GM21367 (cell line): Measurements from ENCODE around the gene CEP72.

Experiments
- ATAC-seq: cut with Tn5 transposase; IDR thresholded peaks from one replicate; pipeline ENCODE4 v1.9.1; 2021; ENCODE audit not compliant: unreplicated experiment

Gene CEP72

DNA sequence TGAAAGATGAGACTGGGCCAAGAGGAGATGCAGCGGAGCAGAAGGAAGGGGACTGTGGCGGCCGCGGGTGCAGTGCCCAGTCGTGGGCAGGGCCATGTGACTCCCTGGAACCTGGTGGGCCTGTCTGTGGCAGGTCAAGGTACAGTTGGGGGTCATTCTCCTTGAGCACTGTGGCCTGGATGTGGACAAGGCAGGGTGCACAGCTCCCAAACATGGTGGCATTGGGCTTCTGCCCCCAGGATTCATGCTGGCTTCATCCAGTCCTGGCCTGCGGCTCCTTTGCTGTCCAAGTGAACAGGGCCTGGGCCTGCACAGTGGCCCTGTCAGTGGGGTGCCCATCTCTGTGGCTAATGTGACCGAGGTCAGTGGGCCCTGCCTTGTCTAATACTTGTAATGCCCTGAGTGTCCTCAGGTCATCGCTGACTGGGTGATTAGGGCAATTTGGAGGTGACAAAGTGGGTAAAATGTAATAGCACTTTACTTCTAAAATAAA is 39.9 kb downstream of the CEP72 start:
- no peak for ATAC-seq

DNA sequence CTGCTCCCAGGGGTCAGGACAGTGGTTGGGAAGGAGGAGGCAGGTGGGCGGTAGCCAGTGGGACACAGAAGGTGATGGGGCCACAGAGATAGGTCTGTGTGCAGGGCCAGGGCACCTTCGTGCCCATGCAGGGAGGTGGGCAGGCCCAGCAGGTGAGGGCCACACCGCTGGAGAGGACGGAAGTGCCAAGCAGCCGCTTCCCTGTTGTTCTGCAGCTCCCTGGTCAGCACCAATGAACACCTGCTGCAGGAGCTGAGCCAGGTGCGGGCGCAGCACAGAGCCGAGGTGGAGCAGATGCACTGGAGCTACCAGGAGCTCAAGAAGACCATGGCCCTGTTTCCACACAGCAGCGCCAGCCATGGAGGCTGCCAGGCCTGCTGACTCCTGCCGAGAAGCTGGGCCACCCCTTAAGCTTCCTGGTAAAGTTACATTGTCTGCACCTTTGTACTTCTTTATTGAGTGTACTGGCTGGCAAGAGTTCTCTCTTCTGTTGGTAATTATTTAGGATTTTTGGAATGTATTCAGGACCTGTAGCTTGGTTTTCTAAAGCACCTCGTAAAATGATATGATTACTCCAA is 40.7 kb downstream of the CEP72 start:
- no peak for ATAC-seq

DNA sequence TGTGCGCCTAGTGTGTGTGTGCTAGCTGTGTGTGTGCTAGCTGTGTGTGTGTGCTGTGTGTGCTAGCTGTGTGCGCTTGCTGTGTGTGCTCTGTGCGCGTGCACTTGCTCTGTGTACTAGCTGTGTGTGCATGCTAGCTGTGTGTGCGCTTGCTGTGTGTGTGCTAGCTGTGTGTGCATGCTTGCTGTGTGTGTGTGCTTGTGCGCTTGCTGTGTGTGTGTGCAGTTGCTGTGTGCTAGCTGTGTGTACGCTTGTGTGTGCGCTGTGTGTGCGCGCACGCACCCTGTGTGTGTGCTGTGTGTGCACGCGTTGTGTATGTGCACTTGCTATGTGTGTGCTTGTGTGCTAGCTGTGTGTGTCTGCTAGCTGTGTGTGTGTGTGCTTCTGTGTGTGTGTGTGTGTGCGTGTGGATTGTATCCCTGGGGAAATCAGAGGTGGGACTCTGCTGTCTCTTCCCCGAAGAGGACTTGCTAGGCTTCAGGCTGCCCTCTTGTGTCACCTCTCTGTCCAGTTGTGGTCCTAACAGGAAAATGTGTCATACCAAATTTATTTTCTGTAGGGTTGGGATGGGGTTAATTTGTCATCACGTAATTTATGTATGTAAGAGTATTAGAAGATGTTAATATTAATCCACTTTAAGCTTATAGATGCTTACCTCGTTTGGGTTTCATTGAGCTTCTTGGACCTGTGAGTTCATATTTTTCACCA is 42.1 kb downstream of the CEP72 start:
- no peak for ATAC-seq

DNA sequence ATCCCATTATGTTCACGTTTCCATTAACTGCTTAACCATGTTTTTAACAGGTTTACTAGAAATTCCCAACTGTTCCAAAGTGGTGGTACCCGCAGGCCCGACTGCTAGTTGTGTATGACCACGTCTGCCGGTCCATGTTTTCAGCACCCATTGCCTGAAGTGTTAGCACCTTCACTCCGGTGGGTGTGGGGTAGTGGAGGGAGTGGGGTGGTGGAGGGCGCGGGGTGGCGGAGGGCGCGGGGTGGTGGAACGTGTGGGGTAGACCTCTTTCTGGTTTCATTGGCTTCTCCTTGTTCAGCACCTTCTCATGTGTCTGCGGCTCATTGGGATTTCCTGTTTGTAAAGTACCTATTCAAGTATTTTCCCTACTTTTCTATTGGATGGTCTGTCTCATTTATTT is 43.3 kb downstream of the CEP72 start:
- ATAC-seq: no peak

DNA sequence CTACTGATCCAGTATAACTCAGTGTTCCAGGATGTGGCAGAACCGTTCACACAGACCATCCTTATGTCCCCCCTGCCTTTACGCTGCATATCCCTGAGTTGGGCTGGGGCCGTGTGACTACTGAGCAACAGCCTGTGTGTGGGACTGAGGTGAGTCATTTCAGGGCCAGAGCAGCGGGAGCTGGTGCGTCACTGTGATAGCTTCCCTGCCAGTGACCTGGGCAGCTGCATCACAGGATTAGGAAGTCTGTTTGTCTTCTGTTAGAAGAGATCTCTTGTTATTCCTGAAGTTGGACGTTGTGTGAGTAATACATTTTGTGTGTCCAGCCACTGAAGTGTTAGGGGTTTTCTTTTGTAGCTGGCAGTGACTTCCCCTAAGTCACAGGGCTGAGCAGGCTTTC is 45.4 kb downstream of the CEP72 start:
- ATAC-seq: no peak

DNA sequence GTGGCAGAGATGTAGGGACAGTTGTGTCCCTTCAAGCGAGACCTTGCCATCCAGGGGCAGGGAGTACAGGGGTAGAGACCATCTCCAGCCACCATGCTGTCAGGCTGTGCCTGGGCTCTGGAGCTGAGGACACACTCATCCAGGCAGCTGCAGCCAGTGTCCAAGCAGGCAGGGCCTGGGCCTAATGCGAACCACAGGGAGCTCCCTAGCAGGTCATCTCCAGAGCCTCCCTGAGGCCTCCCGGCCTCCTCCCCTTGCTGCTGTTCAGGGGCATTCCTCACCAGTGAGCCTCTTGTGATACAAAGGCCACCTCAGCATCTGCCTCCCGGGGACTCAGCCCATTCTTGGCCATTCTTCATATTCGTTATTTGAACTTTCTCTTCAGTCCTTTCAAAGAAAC is 46.0 kb downstream of the CEP72 start:
- ATAC-seq: no peak

DNA sequence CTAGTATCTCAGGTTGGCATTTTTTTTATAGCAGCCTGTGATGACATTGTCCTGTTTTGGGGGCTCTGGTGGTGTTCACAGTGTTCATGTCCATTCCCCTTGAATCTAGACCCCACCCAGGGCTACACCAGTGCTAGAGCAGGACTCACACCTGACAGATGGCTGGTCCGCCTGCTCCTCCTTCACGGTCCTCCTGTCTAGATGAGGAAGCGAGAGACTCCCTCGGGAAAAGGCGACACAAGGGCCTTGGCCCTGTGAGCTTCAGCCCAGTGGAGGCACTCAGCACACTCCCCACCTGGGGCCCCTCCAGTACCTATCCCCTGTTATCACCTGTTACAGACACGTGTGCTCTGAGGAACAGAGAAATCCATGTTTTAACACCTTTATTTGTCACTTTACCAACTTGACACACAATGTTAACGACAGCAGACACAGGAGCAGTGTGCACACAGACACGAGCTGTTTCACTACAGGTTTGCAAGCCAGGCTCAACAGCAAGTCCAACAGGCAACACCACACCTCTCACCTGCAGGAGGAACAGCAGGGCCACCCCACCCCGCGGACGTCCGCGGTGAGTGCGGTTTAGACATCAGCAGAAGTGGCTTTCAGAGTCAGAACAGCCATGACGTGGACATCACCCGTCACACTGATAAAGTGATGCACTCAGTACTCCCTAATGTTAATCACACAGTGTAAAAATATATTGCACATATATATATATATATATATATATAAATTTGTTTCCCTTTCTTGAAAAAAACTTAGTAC is 47.5 kb downstream of the CEP72 start:
- no peak for ATAC-seq

DNA sequence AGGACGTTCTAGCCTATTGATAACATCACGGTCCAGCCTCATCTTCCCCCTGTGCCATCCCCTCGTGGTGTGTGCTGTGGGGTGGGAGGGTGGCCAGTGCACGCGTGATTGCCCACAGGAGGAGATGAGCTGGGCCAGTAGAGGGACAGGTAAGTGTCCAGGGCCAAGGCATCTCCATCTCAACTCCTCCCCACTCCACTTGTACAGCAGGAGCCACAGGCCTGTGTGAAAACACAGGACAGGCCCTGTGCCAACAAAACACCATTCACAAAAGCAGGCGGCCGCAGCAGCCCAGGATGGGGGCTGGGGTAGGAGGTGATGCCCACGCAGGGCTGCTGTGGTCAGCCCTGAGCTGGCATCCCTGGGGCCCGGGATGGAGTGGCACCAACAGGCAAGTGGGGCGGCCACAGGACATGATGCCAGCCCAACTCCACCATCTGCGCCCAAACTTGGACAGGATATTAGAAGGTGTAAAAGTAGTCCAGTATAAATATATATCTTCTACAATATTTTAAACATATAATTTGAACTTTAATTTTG is 48.4 kb downstream of the CEP72 start:
- no peak for ATAC-seq

DNA sequence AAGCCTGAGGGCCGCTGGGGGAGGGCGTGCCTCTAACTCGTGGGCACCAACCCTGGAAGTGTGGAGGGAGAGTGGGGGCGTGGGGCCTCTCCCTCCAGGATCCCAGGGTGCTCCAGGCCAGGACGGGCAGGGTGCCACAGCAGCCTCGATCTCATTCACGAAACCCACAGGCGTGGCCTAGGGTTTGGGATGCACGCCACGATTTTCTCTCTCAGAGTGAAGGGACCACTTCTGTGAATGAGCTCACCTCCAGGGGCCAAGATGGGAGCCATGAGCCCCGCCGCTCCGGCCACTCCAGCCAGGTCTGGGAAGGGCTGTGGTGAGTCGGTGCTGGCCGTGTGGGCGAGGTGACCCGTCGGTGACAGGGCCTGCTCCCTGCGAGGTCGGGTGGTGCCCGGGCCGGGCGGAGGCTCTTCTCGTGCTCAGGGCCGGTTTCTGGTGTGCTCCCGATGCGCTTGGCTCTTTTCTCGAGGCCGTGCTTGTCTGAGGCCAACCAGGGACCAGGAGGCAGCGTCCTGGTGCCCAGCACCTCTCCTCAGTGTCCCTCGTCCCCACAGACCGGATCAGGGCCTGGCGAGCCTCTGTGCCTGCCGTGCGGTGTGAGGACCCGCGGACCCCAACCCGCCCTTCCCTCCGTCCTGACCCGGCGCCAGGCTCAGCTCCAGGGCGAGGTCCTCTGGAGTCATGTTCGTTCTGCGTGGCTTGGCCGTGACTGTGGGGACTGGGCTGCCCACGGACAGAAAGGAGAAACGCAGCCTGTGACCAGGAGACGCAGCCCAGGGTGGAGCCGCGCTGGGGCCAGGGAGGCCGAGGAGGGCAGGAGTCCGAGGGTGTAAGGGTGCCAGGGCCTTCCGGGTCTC is 50.0 kb downstream of the CEP72 start:
- ATAC-seq: no peak

DNA sequence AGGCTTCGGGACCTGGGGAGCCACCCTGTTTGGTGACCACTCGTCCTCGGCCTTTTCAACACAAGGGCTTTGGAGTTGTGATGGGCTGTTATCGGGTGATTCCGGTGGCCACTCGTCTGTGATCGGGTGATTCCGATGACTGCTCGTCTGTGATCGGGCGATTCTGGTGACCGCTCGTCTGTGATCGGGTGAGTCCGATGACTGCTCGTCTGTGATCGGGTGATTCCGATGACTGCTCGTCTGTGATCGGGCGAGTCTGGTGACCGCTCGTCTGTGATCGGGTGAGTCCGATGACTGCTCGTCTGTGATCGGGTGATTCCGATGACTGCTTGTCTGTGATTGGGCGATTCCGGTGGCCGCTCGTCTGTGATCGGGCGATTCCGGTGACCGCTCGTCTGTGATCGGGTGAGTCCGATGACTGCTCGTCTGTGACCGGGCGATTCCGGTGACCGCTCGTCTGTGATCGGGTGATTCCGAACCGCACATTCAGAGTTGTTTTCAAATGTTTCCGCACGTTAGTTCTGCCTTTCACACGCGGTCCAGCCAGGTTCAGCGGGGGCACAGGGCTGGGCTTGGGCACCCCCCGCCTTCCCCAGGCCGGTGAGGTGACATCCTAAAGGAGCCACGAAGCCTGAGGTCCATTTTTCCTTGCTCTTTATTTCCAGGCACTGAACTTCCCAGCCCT is 50.8 kb downstream of the CEP72 start:
- ATAC-seq: no peak

DNA sequence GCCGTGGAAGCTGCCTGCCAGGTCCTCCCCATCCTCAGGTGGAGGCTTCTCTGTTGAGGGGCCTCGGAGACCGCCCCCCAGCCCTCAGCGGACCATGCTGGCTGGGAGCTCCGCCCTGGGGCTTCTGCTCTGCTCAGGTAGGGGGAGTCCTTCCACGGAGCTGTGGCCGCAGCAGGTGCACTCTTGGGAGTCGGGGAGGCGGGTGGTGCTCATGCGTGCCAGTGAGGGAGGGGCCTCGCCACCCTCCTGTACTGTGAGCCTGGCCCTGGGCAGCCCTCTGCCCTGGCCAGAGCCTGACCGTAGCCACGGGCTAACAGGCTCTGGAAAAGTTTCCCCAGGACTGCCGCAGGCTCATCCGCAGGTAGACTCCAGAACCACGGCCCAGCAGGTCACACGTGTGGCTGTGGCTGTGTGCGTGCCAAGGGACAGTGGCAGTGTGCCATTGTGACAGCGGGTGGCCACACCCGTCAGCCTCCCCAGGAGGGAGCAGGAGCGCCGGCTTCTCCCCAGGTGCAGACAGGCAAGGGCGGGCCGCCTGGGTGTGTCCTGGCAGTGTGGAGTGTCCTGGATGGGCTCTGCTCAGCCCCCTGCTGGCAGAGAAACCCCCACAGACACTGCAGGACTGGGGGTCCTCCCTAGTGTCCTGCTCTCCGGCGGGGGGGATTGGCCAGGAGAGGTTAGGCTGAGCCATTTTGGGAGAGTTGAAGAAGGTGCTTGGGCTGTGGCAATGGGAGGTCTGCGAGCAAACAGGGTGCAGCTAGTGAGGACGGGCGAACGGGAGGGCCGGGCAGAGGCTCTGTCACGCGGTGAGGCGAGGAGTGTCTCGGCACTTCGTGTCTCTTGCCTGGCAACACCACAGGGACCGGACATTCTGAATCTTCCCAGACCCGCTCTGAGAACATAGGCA is 51.5 kb downstream of the CEP72 start:
- ATAC-seq: no peak

DNA sequence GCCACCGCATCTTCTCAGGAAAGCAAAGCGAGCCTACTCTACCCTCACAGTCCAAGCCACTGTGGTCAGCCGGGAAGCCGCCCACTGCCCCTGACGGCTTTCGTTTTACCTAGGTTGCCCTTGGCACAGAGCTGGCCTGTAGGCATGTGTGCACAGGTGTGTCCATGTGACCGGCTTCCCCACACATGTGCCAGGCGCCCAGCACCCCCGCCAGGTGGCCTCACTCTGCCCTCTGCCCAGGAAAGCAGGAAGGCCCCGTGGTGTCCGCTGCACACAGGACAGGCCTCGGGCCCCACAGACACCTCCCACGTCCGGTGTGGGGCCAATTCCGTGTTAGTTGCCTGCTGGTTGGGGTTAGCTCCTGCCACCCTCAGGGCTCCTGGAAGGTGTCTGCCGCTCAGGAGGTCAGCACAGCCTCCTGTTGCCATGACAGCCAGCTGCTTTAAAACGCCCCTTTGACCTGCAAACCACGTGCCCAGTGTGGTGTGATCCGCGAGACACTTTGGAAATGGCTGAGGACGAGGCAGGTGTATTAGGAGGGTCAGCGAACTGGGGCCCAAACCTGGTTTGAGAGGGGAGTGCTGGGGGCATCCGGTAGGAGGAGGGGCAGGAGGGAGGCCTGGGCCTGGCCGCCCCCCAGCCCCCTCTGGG is 52.3 kb downstream of the CEP72 start:
- no peak for ATAC-seq

DNA sequence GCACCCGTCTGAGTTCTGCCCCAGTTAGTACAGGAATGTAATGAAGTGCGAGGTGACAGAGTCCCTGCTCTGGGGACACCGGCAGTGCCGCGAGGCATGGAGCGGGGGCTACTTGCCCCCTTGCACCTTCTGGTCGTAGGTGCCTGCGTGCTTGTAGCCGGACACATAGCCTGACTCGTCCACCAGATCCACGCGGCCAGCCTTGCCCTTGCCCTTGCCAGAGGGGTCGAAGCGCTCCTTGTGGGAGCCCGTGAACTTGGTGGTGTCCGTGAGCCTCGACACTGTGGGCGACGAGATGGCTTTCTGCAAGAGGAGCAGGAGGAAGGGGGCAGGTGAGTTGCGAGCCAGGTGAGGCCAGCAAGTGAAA is 52.8 kb downstream of the CEP72 start:
- no peak for ATAC-seq

DNA sequence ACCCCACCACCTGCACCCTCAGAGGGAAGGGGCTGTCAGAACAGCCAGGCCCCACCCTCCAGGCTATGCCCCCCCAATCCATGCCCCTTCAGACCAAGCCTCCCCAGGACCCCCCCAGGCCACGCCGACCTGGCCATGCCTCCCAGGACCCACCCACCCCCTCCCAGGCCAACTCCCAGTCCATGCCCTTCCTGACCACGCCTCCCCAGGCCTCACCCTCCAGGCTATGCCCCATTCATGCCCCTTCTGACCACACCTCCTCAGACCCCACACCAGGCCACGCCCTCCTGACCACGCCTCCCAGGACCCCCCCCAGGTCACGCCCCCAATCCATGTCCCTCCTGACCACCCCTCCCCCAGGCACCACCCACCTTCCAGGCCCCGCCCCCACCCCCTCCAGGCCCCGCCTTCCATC is 53.4 kb downstream of the CEP72 start:
- ATAC-seq: no peak

DNA sequence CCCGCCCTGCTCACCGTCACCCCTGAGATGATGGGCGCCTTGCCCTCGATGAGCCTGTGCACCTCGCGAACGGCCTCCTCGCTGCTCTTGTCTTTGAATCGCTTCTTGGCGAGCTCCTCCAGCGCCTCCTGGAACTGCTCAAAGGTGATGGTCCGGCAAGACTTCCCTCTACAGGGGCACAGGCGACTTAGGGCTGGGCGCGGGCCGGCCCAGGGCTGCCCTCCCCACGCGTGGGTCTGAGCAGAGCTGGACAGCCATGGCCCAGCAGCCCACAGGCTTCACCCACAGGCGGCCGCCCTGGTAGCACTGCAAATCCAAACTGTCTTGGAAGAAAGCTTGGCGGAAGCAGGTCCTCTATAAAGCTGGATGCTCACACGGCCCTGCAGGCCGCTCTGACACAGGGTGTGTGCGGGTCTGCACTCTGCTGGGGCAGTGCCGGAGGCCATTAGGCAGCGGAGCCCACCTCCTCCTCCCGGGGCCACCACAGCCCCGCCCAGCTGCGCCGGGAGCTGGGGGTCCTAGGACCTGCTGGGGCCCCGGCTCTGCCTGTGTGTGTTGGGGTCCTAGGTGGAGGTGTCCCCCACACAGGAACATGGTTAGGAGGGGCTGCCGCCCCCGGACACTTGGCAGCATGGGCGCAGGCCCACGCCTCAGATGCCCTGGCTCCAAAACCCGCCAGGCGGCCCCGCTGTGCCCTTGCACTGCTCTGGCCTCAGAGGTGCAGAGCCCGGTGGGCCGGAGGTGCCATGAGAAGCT is 54.0 kb downstream of the CEP72 start:
- ATAC-seq: no peak

DNA sequence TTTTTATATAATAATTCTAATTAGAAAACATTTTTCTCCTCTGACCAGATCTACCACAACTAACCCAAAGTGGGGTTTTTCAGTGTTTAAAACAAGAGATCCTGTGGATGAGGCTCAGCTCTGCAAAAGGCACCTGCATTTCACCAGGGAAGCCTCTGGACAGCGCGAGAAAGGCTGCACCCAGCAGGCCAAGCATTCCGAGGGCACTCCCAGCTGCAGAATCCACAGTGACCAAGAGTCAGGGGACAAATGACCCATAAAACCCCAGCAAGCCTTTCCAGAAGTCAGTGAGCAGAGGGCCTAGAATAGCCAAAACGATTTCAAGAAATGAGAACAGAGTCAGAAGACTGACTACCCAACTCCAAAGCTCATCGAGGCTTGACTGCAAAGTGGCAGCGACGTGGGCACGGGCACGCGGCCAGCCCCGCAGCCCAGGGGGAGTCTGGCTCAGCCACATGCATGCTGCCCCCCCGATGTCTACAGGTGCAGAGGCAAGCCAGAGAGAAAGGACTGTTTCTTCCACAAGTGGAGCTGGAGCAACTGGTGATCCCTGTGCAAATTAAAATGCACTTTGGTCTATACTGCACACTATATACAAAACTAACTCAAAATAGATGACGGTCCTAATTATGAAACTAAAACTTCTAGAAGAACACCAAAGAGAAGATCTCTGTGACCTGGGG is 54.8 kb downstream of the CEP72 start:
- ATAC-seq: no peak

DNA sequence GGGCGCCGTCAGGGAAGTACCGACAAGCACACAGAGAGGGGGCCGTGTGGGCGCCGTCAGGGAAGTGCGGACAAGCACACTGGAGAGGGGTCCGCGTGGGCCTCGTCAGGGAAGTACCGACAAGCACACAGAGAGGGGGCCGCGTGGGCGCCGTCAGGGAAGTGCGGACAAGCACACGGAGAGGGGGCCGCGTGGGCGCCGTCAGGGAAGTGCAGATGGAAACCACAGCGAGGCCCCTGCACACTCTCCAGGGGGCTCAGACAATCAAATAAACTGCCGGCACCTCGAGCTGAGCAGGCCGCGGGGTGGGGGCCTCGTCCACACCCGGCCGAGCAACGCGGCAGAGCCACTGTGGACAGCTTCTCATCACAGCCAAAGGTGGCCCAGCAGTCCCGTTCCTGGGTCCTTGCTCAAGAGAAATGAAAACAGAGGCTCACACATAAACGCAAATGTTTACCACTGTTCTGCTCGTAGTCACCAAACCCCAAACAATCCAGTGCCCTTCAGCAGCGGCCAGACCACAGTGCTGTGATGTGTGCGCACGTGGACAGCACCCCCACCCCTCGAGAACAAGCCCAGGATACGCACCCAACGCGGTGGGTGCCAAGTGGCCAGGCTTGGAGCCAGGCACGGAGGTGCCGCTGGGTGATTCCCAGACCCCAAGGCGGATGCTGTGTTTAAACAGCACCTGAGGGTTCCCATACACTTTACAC is 56.3 kb downstream of the CEP72 start:
- ATAC-seq: no peak
